ENCODE data around the gene PLAAT3. TPM values are rescaled to one million over a fixed set of nuclear protein-coding genes. Genes with fewer than 3 reads are reported as not detected.
"Not testable (repeated sequence)": the region's sequence is repeated elsewhere in the genome, so short reads cannot be mapped to it uniquely, and the experiment has no call there.

The PLAAT3 gene
- total RNA-seq, 1 donor from 2014 or later: 8.0 TPM

DNA sequence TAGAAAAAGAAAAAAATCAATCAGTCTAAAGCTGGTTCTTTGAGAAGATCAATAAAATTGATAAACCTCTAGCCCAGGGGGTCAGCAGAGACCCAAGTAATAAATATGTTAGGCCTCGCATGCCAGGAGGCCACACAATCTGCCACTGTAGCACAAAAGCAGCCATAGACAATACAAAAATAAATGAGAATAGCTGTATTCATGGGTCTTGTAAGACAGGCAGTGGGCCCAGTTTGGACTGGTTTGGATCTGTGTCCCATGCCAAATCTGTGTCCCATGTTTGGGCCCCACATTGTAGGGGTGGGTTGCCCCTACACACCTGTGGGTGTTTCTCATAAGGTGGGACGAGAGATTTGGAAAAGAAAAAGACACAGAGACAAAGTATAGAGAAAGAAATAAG, 84.2 kb downstream of the PLAAT3 start:
- Mint-ChIP-seq H3K4me1 (peaks cover 21% of the 10 kb centered on the region), H3K27me3 (ENCODE audit: insufficient read depth, low read depth) (peaks cover 9% of the 10 kb centered on the region), H3K27ac (no peak overlapping the region), H3K9me3 (no peaks in the 10 kb centered on the region), H3K4me3 (no peak overlapping the region), H3K36me3 (no peaks in the 10 kb centered on the region)
- H3K4me1 ChIP-seq: peaks cover 42% of the 10 kb centered on the region
- TF ChIP-seq EZH2phosphoT487 (IDR thresholded peaks at IDR 0.05) (no peak), EZH2 (IDR thresholded peaks at IDR 0.05) (no peak), CTCF (IDR thresholded peaks at IDR 0.05) (no peak)
- H3K4me2 ChIP-seq: peak overlapping the region; percentile 35
- H3K4me3 ChIP-seq: no peak overlapping the region
- DNase-seq (ENCODE audit: low spot score): no peak
- no peaks in the 10 kb centered on the region for H3K9me3 ChIP-seq (ENCODE audit: low read depth)
- no peaks in the 10 kb centered on the region for H3K79me2 ChIP-seq (ENCODE audit: low read depth)
- H3K36me3 ChIP-seq: no peaks in the 10 kb centered on the region
- H2AFZ ChIP-seq (replicated peaks): no peak overlapping the region
- H4K20me1 ChIP-seq (ENCODE audit: low read depth): no peaks in the 10 kb centered on the region
- H3K9ac ChIP-seq: no peak overlapping the region
- H3K27me3 ChIP-seq: peaks cover 17% of the 10 kb centered on the region
- H3F3A ChIP-seq (ENCODE audit: low read depth): peaks cover 35% of the 10 kb centered on the region
- no peak overlapping the region for H3K27ac ChIP-seq

GRCh38 chr11:63529373-63529772, 84.9 kb downstream of the PLAAT3 start:
- not testable (repeated sequence) for H3K4me3 Mint-ChIP-seq; H3K9me3 Mint-ChIP-seq; H3K36me3 Mint-ChIP-seq; H3K4me3 ChIP-seq; H3K27me3 Mint-ChIP-seq (ENCODE audit: insufficient read depth, low read depth); DNase-seq (ENCODE audit: low spot score); H3K79me2 ChIP-seq (ENCODE audit: low read depth); H3K36me3 ChIP-seq; H4K20me1 ChIP-seq (ENCODE audit: low read depth); H3K27ac Mint-ChIP-seq; H3K27ac ChIP-seq; H3K9ac ChIP-seq; H3K9me3 ChIP-seq (ENCODE audit: low read depth)
- Histone ChIP-seq H2AFZ (replicated peaks) (peak overlapping the region; percentile 50), H3F3A (ENCODE audit: low read depth) (peaks cover 35% of the 10 kb centered on the region), H3K27me3 (peaks cover 17% of the 10 kb centered on the region), H3K4me1 (peaks cover 42% of the 10 kb centered on the region), H3K4me2 (peak overlapping the region; percentile 54)
- H3K4me1 Mint-ChIP-seq: peaks cover 21% of the 10 kb centered on the region

- Histone ChIP-seq H2AFZ (replicated peaks) (peak overlapping the region; percentile 50), H3K27me3 (peaks cover 17% of the 10 kb centered on the region), H3K4me2 (peak overlapping the region; percentile 54), H3K4me1 (peaks cover 42% of the 10 kb centered on the region), H3F3A (ENCODE audit: low read depth) (peaks cover 35% of the 10 kb centered on the region)
- not testable (repeated sequence) for H3K36me3 ChIP-seq; H3K9ac ChIP-seq; H3K79me2 ChIP-seq (ENCODE audit: low read depth); H3K9me3 ChIP-seq (ENCODE audit: low read depth); DNase-seq (ENCODE audit: low spot score); H3K27ac Mint-ChIP-seq; H3K4me3 ChIP-seq; H3K4me3 Mint-ChIP-seq; H3K36me3 Mint-ChIP-seq; H4K20me1 ChIP-seq (ENCODE audit: low read depth); H3K9me3 Mint-ChIP-seq; H3K27ac ChIP-seq; H3K27me3 Mint-ChIP-seq (ENCODE audit: insufficient read depth, low read depth)
- peaks cover 21% of the 10 kb centered on the region for H3K4me1 Mint-ChIP-seq
These were observed 85.4 kb downstream of the PLAAT3 start for GRCh38 chr11:63528729-63529278.

GRCh38 chr11:63528156-63528555, 86.1 kb downstream of the PLAAT3 start:
- not testable (repeated sequence) for DNase-seq (ENCODE audit: low spot score); H3K36me3 Mint-ChIP-seq; H4K20me1 ChIP-seq (ENCODE audit: low read depth); H3K27ac ChIP-seq; H3K9me3 ChIP-seq (ENCODE audit: low read depth); H3K27ac Mint-ChIP-seq; H3K27me3 Mint-ChIP-seq (ENCODE audit: insufficient read depth, low read depth); H3K9ac ChIP-seq; H3K79me2 ChIP-seq (ENCODE audit: low read depth); H3K4me3 Mint-ChIP-seq; H2AFZ ChIP-seq (replicated peaks); H3K9me3 Mint-ChIP-seq; H3K36me3 ChIP-seq
- Histone ChIP-seq H3F3A (ENCODE audit: low read depth) (peaks cover 33% of the 10 kb centered on the region), H3K4me3 (peak overlapping the region; percentile 1), H3K4me2 (peak overlapping the region; percentile 7), H3K4me1 (peaks cover 38% of the 10 kb centered on the region), H3K27me3 (peaks cover 17% of the 10 kb centered on the region)
- peaks cover 17% of the 10 kb centered on the region for H3K4me1 Mint-ChIP-seq

DNA sequence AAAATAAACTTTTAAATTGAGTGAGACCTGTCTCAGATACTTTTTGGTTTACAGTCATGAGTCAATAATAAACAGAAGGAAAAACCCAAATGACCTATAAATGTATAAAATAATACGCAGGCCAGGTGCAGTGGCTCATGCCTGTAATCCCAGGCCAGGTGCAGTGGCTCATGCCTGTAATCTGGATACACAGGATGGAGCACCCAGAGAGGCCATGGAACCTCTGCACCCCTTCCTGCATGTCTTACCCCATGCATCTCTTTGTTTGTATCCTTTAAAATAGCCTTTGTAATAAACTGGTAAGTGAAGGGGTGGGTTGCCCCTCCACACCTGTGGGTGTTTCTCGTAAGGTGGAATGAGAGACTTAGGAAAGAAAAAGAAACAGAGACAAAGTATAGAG, 86.6 kb downstream of the PLAAT3 start:
- H3K4me3 Mint-ChIP-seq: no peak overlapping the region
- no peaks in the 10 kb centered on the region for H3K79me2 ChIP-seq (ENCODE audit: low read depth)
- H3K4me1 Mint-ChIP-seq: peaks cover 13% of the 10 kb centered on the region
- H3K9me3 ChIP-seq (ENCODE audit: low read depth): no peaks in the 10 kb centered on the region
- no peak for TF ChIP-seq EZH2phosphoT487 (IDR thresholded peaks at IDR 0.05)
- no peak for TF ChIP-seq CTCF (IDR thresholded peaks at IDR 0.05)
- TF ChIP-seq EZH2 (IDR thresholded peaks at IDR 0.05): no peak
- peaks cover 4% of the 10 kb centered on the region for H3K9me3 Mint-ChIP-seq
- peak overlapping the region; percentile 1 for H3K4me3 ChIP-seq
- H3K27ac Mint-ChIP-seq: no peak overlapping the region
- H3K27ac ChIP-seq: no peak overlapping the region
- H4K20me1 ChIP-seq (ENCODE audit: low read depth): no peaks in the 10 kb centered on the region
- H3K4me2 ChIP-seq: peak overlapping the region; percentile 7
- H3K27me3 ChIP-seq: peaks cover 17% of the 10 kb centered on the region
- H3F3A ChIP-seq (ENCODE audit: low read depth): peaks cover 28% of the 10 kb centered on the region
- no peak overlapping the region for H2AFZ ChIP-seq (replicated peaks)
- H3K4me1 ChIP-seq: peaks cover 33% of the 10 kb centered on the region
- H3K36me3 ChIP-seq: no peaks in the 10 kb centered on the region
- peaks cover 9% of the 10 kb centered on the region for H3K27me3 Mint-ChIP-seq (ENCODE audit: insufficient read depth, low read depth)
- no peak for DNase-seq (ENCODE audit: low spot score)
- no peaks in the 10 kb centered on the region for H3K36me3 Mint-ChIP-seq
- no peak overlapping the region for H3K9ac ChIP-seq

Data from neural progenitor cell (in vitro differentiated cells).